ENCODE measurements around the gene LRRC8D.

LRRC8D gene

GRCh38 chr1:89949991-89950624 is 129.3 kb downstream of the LRRC8D start:
- Histone ChIP-seq H3K36me3 (ENCODE audit: insufficient read depth, insufficient read length, low read length) (no peaks in the 10 kb centered on the region), H3K4me1 (ENCODE audit: insufficient read depth, insufficient read length) (peaks cover 2% of the 10 kb centered on the region), H3K9ac (ENCODE audit: insufficient read length, low read depth) (no peak overlapping the region), H3K4me3 (ENCODE audit: insufficient read length, low read depth) (no peak overlapping the region), H3K9me3 (ENCODE audit: insufficient read depth, low read length) (no peaks in the 10 kb centered on the region), H3K27me3 (ENCODE audit: insufficient read depth, insufficient read length) (no peaks in the 10 kb centered on the region)
- TF ChIP-seq YY1 (IDR thresholded peaks at IDR 0.05; ENCODE audit: insufficient read depth, insufficient read length) (no peak), ZNF274 (IDR thresholded peaks at IDR 0.05; ENCODE audit: low read depth, low read length) (no peak), SUZ12 (IDR thresholded peaks at IDR 0.05; ENCODE audit: extremely low read depth, insufficient read depth, insufficient read length) (no peak)
- no peak for DNase-seq (ENCODE audit: low read depth, low spot score)

GRCh38 chr1:89950703-89951102 is 129.9 kb downstream of the LRRC8D start:
- no peaks in the 10 kb centered on the region for H3K27me3 ChIP-seq (ENCODE audit: insufficient read depth, insufficient read length)
- no peak for TF ChIP-seq ZNF274 (IDR thresholded peaks at IDR 0.05; ENCODE audit: low read depth, low read length)
- no peak for TF ChIP-seq SUZ12 (IDR thresholded peaks at IDR 0.05; ENCODE audit: extremely low read depth, insufficient read depth, insufficient read length)
- TF ChIP-seq YY1 (IDR thresholded peaks at IDR 0.05; ENCODE audit: insufficient read depth, insufficient read length), result no peak
- DNase-seq (ENCODE audit: low read depth, low spot score), result no peak
- H3K4me1 ChIP-seq (ENCODE audit: insufficient read depth, insufficient read length), result peaks cover 2% of the 10 kb centered on the region
- H3K4me3 ChIP-seq (ENCODE audit: insufficient read length, low read depth), result no peak overlapping the region
- no peaks in the 10 kb centered on the region for H3K36me3 ChIP-seq (ENCODE audit: insufficient read depth, insufficient read length, low read length)
- no peaks in the 10 kb centered on the region for H3K9me3 ChIP-seq (ENCODE audit: insufficient read depth, low read length)
- H3K9ac ChIP-seq (ENCODE audit: insufficient read length, low read depth), result no peak overlapping the region

GRCh38 chr1:89951766-89952604 is 131.2 kb downstream of the LRRC8D start:
- H3K4me1 ChIP-seq (ENCODE audit: insufficient read depth, insufficient read length), result no peaks in the 10 kb centered on the region
- H3K36me3 ChIP-seq (ENCODE audit: insufficient read depth, insufficient read length, low read length), result no peaks in the 10 kb centered on the region
- no peak overlapping the region for H3K4me3 ChIP-seq (ENCODE audit: insufficient read length, low read depth)
- no peak for DNase-seq (ENCODE audit: low read depth, low spot score)
- TF ChIP-seq ZNF274 (IDR thresholded peaks at IDR 0.05; ENCODE audit: low read depth, low read length) (no peak), YY1 (IDR thresholded peaks at IDR 0.05; ENCODE audit: insufficient read depth, insufficient read length) (no peak), SUZ12 (IDR thresholded peaks at IDR 0.05; ENCODE audit: extremely low read depth, insufficient read depth, insufficient read length) (no peak)
- H3K9ac ChIP-seq (ENCODE audit: insufficient read length, low read depth), result no peak overlapping the region
- no peaks in the 10 kb centered on the region for H3K27me3 ChIP-seq (ENCODE audit: insufficient read depth, insufficient read length)
- H3K9me3 ChIP-seq (ENCODE audit: insufficient read depth, low read length), result no peaks in the 10 kb centered on the region

GRCh38 chr1:89952605-89953130 is 131.8 kb downstream of the LRRC8D start:
- Histone ChIP-seq H3K27me3 (ENCODE audit: insufficient read depth, insufficient read length) (no peaks in the 10 kb centered on the region), H3K4me3 (ENCODE audit: insufficient read length, low read depth) (no peak overlapping the region), H3K9me3 (ENCODE audit: insufficient read depth, low read length) (no peaks in the 10 kb centered on the region), H3K9ac (ENCODE audit: insufficient read length, low read depth) (no peak overlapping the region), H3K4me1 (ENCODE audit: insufficient read depth, insufficient read length) (no peaks in the 10 kb centered on the region), H3K36me3 (ENCODE audit: insufficient read depth, insufficient read length, low read length) (no peaks in the 10 kb centered on the region)
- no peak for TF ChIP-seq YY1 (IDR thresholded peaks at IDR 0.05; ENCODE audit: insufficient read depth, insufficient read length)
- no peak for TF ChIP-seq SUZ12 (IDR thresholded peaks at IDR 0.05; ENCODE audit: extremely low read depth, insufficient read depth, insufficient read length)
- TF ChIP-seq ZNF274 (IDR thresholded peaks at IDR 0.05; ENCODE audit: low read depth, low read length), result no peak
- DNase-seq (ENCODE audit: low read depth, low spot score), result no peak

GRCh38 chr1:89953131-89953626 is 132.3 kb downstream of the LRRC8D start:
- Histone ChIP-seq H3K9me3 (ENCODE audit: insufficient read depth, low read length) (no peaks in the 10 kb centered on the region), H3K4me3 (ENCODE audit: insufficient read length, low read depth) (no peak overlapping the region), H3K27me3 (ENCODE audit: insufficient read depth, insufficient read length) (no peaks in the 10 kb centered on the region), H3K4me1 (ENCODE audit: insufficient read depth, insufficient read length) (no peaks in the 10 kb centered on the region), H3K9ac (ENCODE audit: insufficient read length, low read depth) (no peak overlapping the region), H3K36me3 (ENCODE audit: insufficient read depth, insufficient read length, low read length) (no peaks in the 10 kb centered on the region)
- DNase-seq (ENCODE audit: low read depth, low spot score), result no peak
- TF ChIP-seq SUZ12 (IDR thresholded peaks at IDR 0.05; ENCODE audit: extremely low read depth, insufficient read depth, insufficient read length) (no peak), YY1 (IDR thresholded peaks at IDR 0.05; ENCODE audit: insufficient read depth, insufficient read length) (no peak), ZNF274 (IDR thresholded peaks at IDR 0.05; ENCODE audit: low read depth, low read length) (no peak)

GRCh38 chr1:89953929-89954328 is 133.1 kb downstream of the LRRC8D start:
- no peaks in the 10 kb centered on the region for H3K4me1 ChIP-seq (ENCODE audit: insufficient read depth, insufficient read length)
- H3K9ac ChIP-seq (ENCODE audit: insufficient read length, low read depth), result no peak overlapping the region
- no peaks in the 10 kb centered on the region for H3K27me3 ChIP-seq (ENCODE audit: insufficient read depth, insufficient read length)
- no peak overlapping the region for H3K4me3 ChIP-seq (ENCODE audit: insufficient read length, low read depth)
- H3K36me3 ChIP-seq (ENCODE audit: insufficient read depth, insufficient read length, low read length), result no peaks in the 10 kb centered on the region
- TF ChIP-seq SUZ12 (IDR thresholded peaks at IDR 0.05; ENCODE audit: extremely low read depth, insufficient read depth, insufficient read length), result no peak
- TF ChIP-seq ZNF274 (IDR thresholded peaks at IDR 0.05; ENCODE audit: low read depth, low read length), result no peak
- no peak for TF ChIP-seq YY1 (IDR thresholded peaks at IDR 0.05; ENCODE audit: insufficient read depth, insufficient read length)
- no peaks in the 10 kb centered on the region for H3K9me3 ChIP-seq (ENCODE audit: insufficient read depth, low read length)
- no peak for DNase-seq (ENCODE audit: low read depth, low spot score)

- Histone ChIP-seq H3K27me3 (ENCODE audit: insufficient read depth, insufficient read length) (no peaks in the 10 kb centered on the region), H3K9me3 (ENCODE audit: insufficient read depth, low read length) (no peaks in the 10 kb centered on the region), H3K9ac (ENCODE audit: insufficient read length, low read depth) (no peak overlapping the region), H3K36me3 (ENCODE audit: insufficient read depth, insufficient read length, low read length) (no peaks in the 10 kb centered on the region), H3K4me3 (ENCODE audit: insufficient read length, low read depth) (no peak overlapping the region), H3K4me1 (ENCODE audit: insufficient read depth, insufficient read length) (no peaks in the 10 kb centered on the region)
- no peak for TF ChIP-seq SUZ12 (IDR thresholded peaks at IDR 0.05; ENCODE audit: extremely low read depth, insufficient read depth, insufficient read length)
- TF ChIP-seq YY1 (IDR thresholded peaks at IDR 0.05; ENCODE audit: insufficient read depth, insufficient read length), result no peak
- TF ChIP-seq ZNF274 (IDR thresholded peaks at IDR 0.05; ENCODE audit: low read depth, low read length), result no peak
- no peak for DNase-seq (ENCODE audit: low read depth, low spot score)
These were observed 133.6 kb downstream of the LRRC8D start for GRCh38 chr1:89954401-89954800.
